Measurements from ENCODE around the gene ZBTB48. TPM values are rescaled to one million over a fixed set of nuclear protein-coding genes. Genes with fewer than 3 reads are reported as not detected.

The ZBTB48 gene
- total RNA-seq: 10 to 100 TPM; 31.6 to 40.4 (median 34.8) TPM

DNA sequence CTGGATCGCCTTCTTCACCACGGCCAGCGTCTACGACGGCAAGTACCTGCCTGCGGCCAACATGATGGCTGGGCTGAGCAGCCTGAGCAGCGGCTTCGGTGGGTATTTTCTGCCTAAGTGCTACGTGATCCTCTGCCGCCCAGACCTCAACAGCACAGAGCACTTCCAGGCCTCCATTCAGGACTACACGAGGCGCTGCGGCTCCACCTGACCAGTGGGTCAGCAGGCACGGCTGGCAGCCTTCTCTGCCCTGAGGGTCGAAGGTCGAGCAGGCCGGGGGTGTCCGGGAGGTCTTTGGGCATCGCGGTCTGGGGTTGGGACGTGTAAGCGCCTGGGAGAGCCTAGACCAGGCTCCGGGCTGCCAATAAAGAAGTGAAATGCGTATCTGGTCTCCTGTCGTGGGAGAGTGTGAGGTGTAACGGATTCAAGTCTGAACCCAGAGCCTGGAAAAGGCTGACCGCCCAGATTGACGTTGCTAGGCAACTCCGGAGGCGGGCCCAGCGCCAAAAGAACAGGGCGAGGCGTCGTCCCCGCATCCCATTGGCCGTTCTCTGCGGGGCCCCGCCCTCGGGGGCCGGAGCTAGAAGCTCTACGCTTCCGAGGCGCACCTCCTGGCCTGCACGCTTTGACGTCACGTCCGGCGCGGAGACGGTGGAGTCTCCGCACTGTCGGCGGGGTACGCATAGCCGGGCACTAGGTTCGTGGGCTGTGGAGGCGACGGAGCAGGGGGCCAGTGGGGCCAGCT is at the start of gene ZBTB48:
Gene ZBTB48, plus strand, starts transcription at position 621 of the 745 bp plus-strand sequence. CDS start 616 bp downstream, outside the sequence.
- peak within 1 kb of the TSS; percentile 80 for H3K4me3 ChIP-seq (ENCODE audit: low read depth, poor library complexity, severe bottlenecking)
- 11 to 16% methylated on average over 40 to 46 of the region's 58 CpGs for WGBS, 2 donors
- TF ChIP-seq, protein P1, sequence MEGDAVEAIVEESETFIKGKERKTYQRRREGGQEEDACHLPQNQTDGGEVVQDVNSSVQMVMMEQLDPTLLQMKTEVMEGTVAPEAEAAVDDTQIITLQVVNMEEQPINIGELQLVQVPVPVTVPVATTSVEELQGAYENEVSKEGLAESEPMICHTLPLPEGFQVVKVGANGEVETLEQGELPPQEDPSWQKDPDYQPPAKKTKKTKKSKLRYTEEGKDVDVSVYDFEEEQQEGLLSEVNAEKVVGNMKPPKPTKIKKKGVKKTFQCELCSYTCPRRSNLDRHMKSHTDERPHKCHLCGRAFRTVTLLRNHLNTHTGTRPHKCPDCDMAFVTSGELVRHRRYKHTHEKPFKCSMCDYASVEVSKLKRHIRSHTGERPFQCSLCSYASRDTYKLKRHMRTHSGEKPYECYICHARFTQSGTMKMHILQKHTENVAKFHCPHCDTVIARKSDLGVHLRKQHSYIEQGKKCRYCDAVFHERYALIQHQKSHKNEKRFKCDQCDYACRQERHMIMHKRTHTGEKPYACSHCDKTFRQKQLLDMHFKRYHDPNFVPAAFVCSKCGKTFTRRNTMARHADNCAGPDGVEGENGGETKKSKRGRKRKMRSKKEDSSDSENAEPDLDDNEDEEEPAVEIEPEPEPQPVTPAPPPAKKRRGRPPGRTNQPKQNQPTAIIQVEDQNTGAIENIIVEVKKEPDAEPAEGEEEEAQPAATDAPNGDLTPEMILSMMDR (IDR thresholded peaks at IDR 0.05): no peak
- peak in 1 of 2 donors; percentile 61 for TF ChIP-seq POLR2A (IDR thresholded peaks at IDR 0.05)
- intact Hi-C loops (cut with DNase I; ENCODE audit: low total_unique reads): loop anchor here (10.0 kb wide), 1 partner anchor 55 kb away; no protein-coding TSS in a partner anchor
- DNase-seq (ENCODE audit: low spot score in 2 of 2): peak; percentile 99 to 100

GRCh38 chr1:6530504-6531160 is 49.2 kb upstream of the ZBTB48 start:
- TF ChIP-seq, protein P1 (IDR thresholded peaks at IDR 0.05): no peak
- no peak overlapping the region for H3K4me3 ChIP-seq (ENCODE audit: low read depth, poor library complexity, severe bottlenecking)
- 97 to 98% methylated on average over 13 of the region's 13 CpGs for WGBS, 2 donors
- intact Hi-C loops (cut with DNase I; ENCODE audit: low total_unique reads): loop anchor here (10.0 kb wide), 1 partner anchor 124 kb away; no protein-coding TSS in a partner anchor
- DNase-seq (ENCODE audit: low spot score in 2 of 2): no peak

DNA sequence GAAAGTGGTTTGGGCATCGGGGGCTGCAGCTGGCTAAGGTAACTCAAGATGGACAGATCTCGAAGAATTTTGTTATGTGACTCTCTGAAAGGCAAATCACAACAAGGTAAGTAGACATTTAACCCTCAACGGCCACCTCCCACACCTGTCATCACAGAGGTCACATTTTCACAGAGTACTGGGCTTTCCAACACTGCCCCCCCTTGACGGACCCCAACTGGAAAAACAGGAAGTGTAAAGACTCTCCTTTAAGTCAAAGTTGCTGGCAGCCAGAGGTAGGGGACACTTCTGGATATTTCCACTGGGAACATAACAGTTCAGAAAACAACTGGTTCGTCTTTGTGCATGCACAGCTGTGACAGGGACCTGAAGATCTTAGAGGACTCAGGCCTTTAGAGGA is 47.8 kb upstream of the ZBTB48 start:
- DNase-seq (ENCODE audit: low spot score in 2 of 2): no peak
- no peak for TF ChIP-seq POLR2A (IDR thresholded peaks at IDR 0.05)
- TF ChIP-seq, protein P1 (IDR thresholded peaks at IDR 0.05): no peak
- no peak overlapping the region for H3K4me3 ChIP-seq (ENCODE audit: low read depth, poor library complexity, severe bottlenecking)
- WGBS, 2 donors: 87 to 89% methylated on average over 5 of the region's 5 CpGs
- intact Hi-C loops (cut with DNase I; ENCODE audit: low total_unique reads): loop anchor here (10.0 kb wide), 1 partner anchor 123 kb away; no protein-coding TSS in a partner anchor

DNA sequence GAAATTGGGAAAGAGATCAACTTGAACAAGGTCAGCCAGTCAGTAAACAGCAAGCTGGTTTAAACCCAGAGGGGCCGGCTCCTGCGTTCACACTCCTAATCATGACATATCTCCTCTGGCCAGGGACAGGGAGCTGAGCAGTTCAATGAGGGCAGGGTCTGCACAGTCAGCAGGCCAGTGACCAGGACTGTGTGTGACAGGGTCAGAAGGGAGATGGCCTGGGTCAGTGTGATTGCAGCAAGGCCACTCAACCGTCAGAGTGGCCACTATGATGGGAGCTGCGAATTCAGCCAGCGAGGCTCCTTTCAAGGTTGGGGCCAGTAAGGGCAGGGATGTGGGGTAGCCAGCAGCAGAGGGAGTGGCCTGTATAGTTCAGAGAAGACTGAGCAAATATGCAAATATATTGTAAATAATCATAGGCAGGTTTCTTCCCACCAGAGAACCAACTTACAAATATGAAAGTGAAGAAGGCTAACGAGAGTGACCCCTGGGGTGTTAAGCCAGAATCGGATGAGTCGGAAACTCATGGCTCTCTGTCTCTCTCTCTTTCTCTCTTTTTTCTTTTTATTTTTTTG is 45.5 kb upstream of the ZBTB48 start:
- TF ChIP-seq, protein P1 (IDR thresholded peaks at IDR 0.05): no peak
- TF ChIP-seq POLR2A (IDR thresholded peaks at IDR 0.05): no peak
- no peak overlapping the region for H3K4me3 ChIP-seq (ENCODE audit: low read depth, poor library complexity, severe bottlenecking)
- WGBS, 2 donors: 87 to 96% methylated on average over 8 of the region's 8 CpGs
- intact Hi-C loops (cut with DNase I; ENCODE audit: low total_unique reads): loop anchor here (10.0 kb wide), 1 partner anchor 120 kb away; no protein-coding TSS in a partner anchor
- DNase-seq (ENCODE audit: low spot score in 2 of 2): no peak

GRCh38 chr1:6535214-6535613 is 44.6 kb upstream of the ZBTB48 start:
- H3K4me3 ChIP-seq (ENCODE audit: low read depth, poor library complexity, severe bottlenecking): no peak overlapping the region
- TF ChIP-seq POLR2A (IDR thresholded peaks at IDR 0.05): no peak
- TF ChIP-seq, protein P1 (IDR thresholded peaks at IDR 0.05): no peak
- intact Hi-C loops (cut with DNase I; ENCODE audit: low total_unique reads): loop anchor here (10.0 kb wide), 1 partner anchor 120 kb away; no protein-coding TSS in a partner anchor
- DNase-seq (ENCODE audit: low spot score in 2 of 2): no peak
- WGBS, 2 donors: 95 to 96% methylated on average over 4 of the region's 4 CpGs

Measured in lower leg skin (tissue), 4 donors.